GM23338 (cell line): ENCODE data around the gene ITLN1. TPM values are rescaled to one million over a fixed set of nuclear protein-coding genes. Genes with fewer than 3 reads are reported as not detected.

Experiments used
- ATAC-seq: fragments of 200-7000 bp; cut with Tn5 transposase; 3 replicates; pipeline ENCODE4 v1.9.1; 2020
- DNase-seq: peaks from one replicate; pipeline ENCODE4 v3.0.0-alpha.2; 2015; ENCODE audit warnings: low spot score
- H2AFZ ChIP-seq: fragments of 200-600 bp; sonication (generic); 2 replicates; pipeline ENCODE4 v1.8.0; 2016; ENCODE audit warnings: antibody characterized with exemption, mild to moderate bottlenecking, moderate library complexity
- H3F3A ChIP-seq: fragments of 200-600 bp; sonication (generic); replicated peaks from 2 replicates; pipeline ENCODE4 v1.8.0; 2017; ENCODE audit warnings: antibody characterized with exemption, mixed run types, low read depth
- H3K27ac ChIP-seq: fragments of 200-600 bp; sonication (generic); 2 replicates; pipeline ENCODE4 v1.6.1; 2016; ENCODE audit warnings: low read depth
- H3K27me3 ChIP-seq: fragments of 200-600 bp; sonication (generic); 2 replicates; pipeline ENCODE4 v1.8.0; 2016; ENCODE audit warnings: mild to moderate bottlenecking, mixed run types, moderate library complexity; ENCODE audit not compliant: insufficient read depth
- H3K36me3 ChIP-seq: fragments of 200-600 bp; sonication (generic); 2 replicates; pipeline ENCODE4 v1.8.0; 2016; ENCODE audit warnings: mild to moderate bottlenecking; ENCODE audit not compliant: insufficient read depth
- H3K4me1 ChIP-seq: fragments of 200-600 bp; sonication (generic); 2 replicates; pipeline ENCODE4 v1.8.0; 2016; ENCODE audit warnings: mild to moderate bottlenecking, moderate library complexity; ENCODE audit not compliant: insufficient read depth
- H3K4me2 ChIP-seq: fragments of 200-600 bp; sonication (generic); 2 replicates; pipeline ENCODE4 v1.7.1; 2017; ENCODE audit warnings: mixed run types
- H3K4me3 ChIP-seq: fragments of 200-600 bp; sonication (generic); 2 replicates; pipeline ENCODE4 v1.6.1; 2016; ENCODE audit warnings: mixed run types
- H3K79me2 ChIP-seq: fragments of 200-600 bp; sonication (generic); replicated peaks from 2 replicates; pipeline ENCODE4 v1.8.0; 2017; ENCODE audit warnings: mild to moderate bottlenecking; ENCODE audit not compliant: insufficient read depth
- H3K9me2 ChIP-seq: fragments of 200-600 bp; sonication (generic); 2 replicates; pipeline ENCODE4 v1.8.0; 2017; ENCODE audit not compliant: insufficient read depth
- H4K20me1 ChIP-seq: fragments of 200-600 bp; sonication (generic); replicated peaks from 2 replicates; pipeline ENCODE4 v1.8.0; 2017; ENCODE audit warnings: mild to moderate bottlenecking; ENCODE audit not compliant: insufficient read depth
- H3K27ac Mint-ChIP-seq: 2 replicates; pipeline ENCODE4 v1.8.0; 2020; ENCODE audit warnings: inconsistent platforms, mild to moderate bottlenecking, moderate library complexity, mixed read lengths
- H3K27me3 Mint-ChIP-seq: 3 replicates; pipeline ENCODE4 v1.8.0; 2022; ENCODE audit warnings: low read depth, mild to moderate bottlenecking, moderate library complexity, mixed read lengths, inconsistent platforms; ENCODE audit not compliant: insufficient read depth, poor library complexity
- H3K36me3 Mint-ChIP-seq: 3 replicates; pipeline ENCODE4 v1.8.0; 2021; ENCODE audit warnings: low read depth, mild to moderate bottlenecking, inconsistent platforms, moderate library complexity, mixed read lengths
- H3K4me1 Mint-ChIP-seq: 3 replicates; pipeline ENCODE4 v1.8.0; 2020; ENCODE audit warnings: mild to moderate bottlenecking, inconsistent platforms, mixed read lengths
- H3K4me3 Mint-ChIP-seq: 3 replicates; pipeline ENCODE4 v1.8.0; 2021; ENCODE audit warnings: moderate library complexity, mild to moderate bottlenecking, inconsistent platforms, mixed read lengths
- H3K9me3 Mint-ChIP-seq: 3 replicates; pipeline ENCODE4 v1.8.0; 2020; ENCODE audit warnings: moderate library complexity, mild to moderate bottlenecking, inconsistent platforms, mixed read lengths
- CREB1 ChIP-seq: fragments of 250-450 bp; sonication (Bioruptor Pico); IDR thresholded peaks from 2 replicates; pipeline ENCODE4 v1.5.0; 2020; ENCODE audit warnings: low read depth, mild to moderate bottlenecking, moderate library complexity
- ETS1 ChIP-seq: IDR thresholded peaks from 2 replicates; pipeline ENCODE4 v1.6.1; 2016; ENCODE audit warnings: antibody characterized with exemption
- EZH2phosphoT487 ChIP-seq: fragments of 200-600 bp; sonication (generic); IDR thresholded peaks from one replicate; pipeline ENCODE4 v1.8.1; 2018; ENCODE audit warnings: antibody characterized with exemption; ENCODE audit not compliant: unreplicated experiment
- JUNB ChIP-seq: IDR thresholded peaks from one replicate; pipeline ENCODE4 v1.6.1; 2016; ENCODE audit warnings: antibody characterized with exemption; ENCODE audit not compliant: unreplicated experiment
- NANOG ChIP-seq: IDR thresholded peaks from 2 replicates; pipeline ENCODE4 v1.6.1; 2016; ENCODE audit warnings: antibody characterized with exemption, borderline replicate concordance
- REST ChIP-seq: IDR thresholded peaks from one replicate; pipeline ENCODE4 v1.6.1; 2018; ENCODE audit warnings: antibody characterized with exemption; ENCODE audit not compliant: unreplicated experiment
- ZNF331 ChIP-seq: fragments of 250-450 bp; sonication (Bioruptor Pico); IDR thresholded peaks from 2 replicates; pipeline ENCODE4 v1.5.0; 2020; ENCODE audit warnings: low read depth, mild to moderate bottlenecking, moderate library complexity
- polyA plus RNA-seq: library from polyadenylated mRNA; unstranded; fragments of >200 nt; fragmentation: Nextera tagmentation; extraction: Ambion mirVana; gene quantifications from 2 replicates; pipeline ENCODE4 v1.2.1, GENCODE V29; 2016
- total RNA-seq: library from RNA; depleted of rRNA; stranded (reverse); fragments of >200 nt; shearing (Covaris generic); gene quantifications from 2 replicates; pipeline ENCODE4 v1.2.3, GENCODE V29; 2014; rRNA removed

The ITLN1 gene
- total and polyA plus RNA-seq, 2 experiments from 2014 or later, result not detected

GRCh38 chr1:160827418-160827817 is 57.6 kb downstream of the ITLN1 start (continued):
- no peak for TF ChIP-seq REST
- TF ChIP-seq CREB1 (CRISPR knock-in tag), result no peak
- no peak for TF ChIP-seq JUNB
- TF ChIP-seq EZH2phosphoT487, result no peak
- no peak for TF ChIP-seq NANOG

GRCh38 chr1:160826546-160826945 is 58.4 kb downstream of the ITLN1 start:
- no peaks in the 10 kb centered on the region for H3K27me3 ChIP-seq
- H3K27ac ChIP-seq, result no peak overlapping the region
- no peaks in the 10 kb centered on the region for H3K79me2 ChIP-seq
- H3K4me1 ChIP-seq, result no peaks in the 10 kb centered on the region
- Mint-ChIP-seq H3K27ac (no peak overlapping the region), H3K4me3 (no peak overlapping the region), H3K27me3 (peaks cover 7% of the 10 kb centered on the region), H3K4me1 (peaks cover 5% of the 10 kb centered on the region; the same call in 2 of the 3 replicates), H3K9me3 (no peaks in the 10 kb centered on the region), H3K36me3 (no peaks in the 10 kb centered on the region)
- H3K9me2 ChIP-seq, result peaks cover 5% of the 10 kb centered on the region; the same call in 1 of the 2 replicates
- H4K20me1 ChIP-seq, result no peaks in the 10 kb centered on the region
- H3K4me2 ChIP-seq, result no peak overlapping the region
- DNase-seq, result no peak
- no peak overlapping the region for H2AFZ ChIP-seq
- no peak overlapping the region for H3K4me3 ChIP-seq
- no peak for TF ChIP-seq CREB1 (CRISPR knock-in tag)
- no peak for TF ChIP-seq NANOG
- no peak for TF ChIP-seq ZNF331
- TF ChIP-seq ETS1, result no peak
- no peak for TF ChIP-seq REST
- H3F3A ChIP-seq, result no peaks in the 10 kb centered on the region
- no peak for ATAC-seq
- no peaks in the 10 kb centered on the region for H3K36me3 ChIP-seq

Other genes with a start within 250 kb of the ITLN1 start
- not detected in 2 replicates for gene SLAMF1, start 238.1 kb downstream of the ITLN1 start, total RNA-seq
- not detected in 2 replicates for gene SLAMF1, start 238.1 kb downstream of the ITLN1 start, polyA plus RNA-seq
- gene CD48, start 173.4 kb downstream of the ITLN1 start, total RNA-seq, result 0.45 TPM in 1 of 2 replicates, not detected in the other
- 0.34 and 0.43 TPM in 2 replicates for gene CD48, start 173.4 kb downstream of the ITLN1 start, polyA plus RNA-seq
- not detected in 2 replicates for gene SLAMF7, start 145.9 kb downstream of the ITLN1 start, total RNA-seq
- 0.11 and 0.14 TPM in 2 replicates for gene SLAMF7, start 145.9 kb downstream of the ITLN1 start, polyA plus RNA-seq
- gene LY9, start 89.0 kb downstream of the ITLN1 start, total RNA-seq, result not detected in 2 replicates
- not detected in 2 replicates for gene LY9, start 89.0 kb downstream of the ITLN1 start, polyA plus RNA-seq
- not detected in 2 replicates for gene CD244, start 22.3 kb downstream of the ITLN1 start, total RNA-seq
- gene CD244, start 22.3 kb downstream of the ITLN1 start, polyA plus RNA-seq, result not detected in 2 replicates
- gene ITLN2, start 69.6 kb upstream of the ITLN1 start, total RNA-seq, result 7.0 and 12.8 TPM in 2 replicates
- gene ITLN2, start 69.6 kb upstream of the ITLN1 start, polyA plus RNA-seq, result 7.2 and 8.0 TPM in 2 replicates
- gene F11R, start 136.0 kb upstream of the ITLN1 start, total RNA-seq, result 169 and 194 TPM in 2 replicates
- 51.0 and 51.8 TPM in 2 replicates for gene F11R, start 136.0 kb upstream of the ITLN1 start, polyA plus RNA-seq
- gene TSTD1, start 153.8 kb upstream of the ITLN1 start, total RNA-seq, result 94.9 and 102 TPM in 2 replicates
- 244 and 257 TPM in 2 replicates for gene TSTD1, start 153.8 kb upstream of the ITLN1 start, polyA plus RNA-seq
- 71.7 and 74.8 TPM in 2 replicates for gene USF1, start 160.8 kb upstream of the ITLN1 start, total RNA-seq
- gene USF1, start 160.8 kb upstream of the ITLN1 start, polyA plus RNA-seq, result 23.6 and 23.8 TPM in 2 replicates
- gene ARHGAP30, start 184.7 kb upstream of the ITLN1 start, total RNA-seq, result 0.19 TPM in 1 of 2 replicates, not detected in the other
- gene ARHGAP30, start 184.7 kb upstream of the ITLN1 start, polyA plus RNA-seq, result 0.45 and 1.0 TPM in 2 replicates
- not detected in 2 replicates for gene NECTIN4, start 204.4 kb upstream of the ITLN1 start, total RNA-seq
- gene NECTIN4, start 204.4 kb upstream of the ITLN1 start, polyA plus RNA-seq, result 0.16 and 0.42 TPM in 2 replicates
- 5.6 and 6.3 TPM in 2 replicates for gene KLHDC9, start 213.2 kb upstream of the ITLN1 start, total RNA-seq
- gene KLHDC9, start 213.2 kb upstream of the ITLN1 start, polyA plus RNA-seq, result 6.6 and 7.2 TPM in 2 replicates
- gene PFDN2, start 232.9 kb upstream of the ITLN1 start, total RNA-seq, result 19.7 and 45.6 TPM in 2 replicates
- 352 and 395 TPM in 2 replicates for gene PFDN2, start 232.9 kb upstream of the ITLN1 start, polyA plus RNA-seq
- 29.7 and 35.9 TPM in 2 replicates for gene NIT1, start 232.9 kb upstream of the ITLN1 start, total RNA-seq
- gene NIT1, start 232.9 kb upstream of the ITLN1 start, polyA plus RNA-seq, result 38.0 and 43.0 TPM in 2 replicates
- 30.2 and 35.3 TPM in 2 replicates for gene DEDD, start 247.5 kb upstream of the ITLN1 start, total RNA-seq
- 20.7 and 22.8 TPM in 2 replicates for gene DEDD, start 247.5 kb upstream of the ITLN1 start, polyA plus RNA-seq